Omental fat pad (tissue), 4 donors: Measurements from ENCODE around the gene BOLA2. TPM values are rescaled to one million over a fixed set of nuclear protein-coding genes. Genes with fewer than 3 reads are reported as not detected.
A peak's percentile ranks its signal among the peaks of the same experiment; 100 is the strongest.
"Not testable (repeated sequence)": the region's sequence is repeated elsewhere in the genome, so short reads cannot be mapped to it uniquely, and the experiment has no call there.

ENCODE experiments used
- ATAC-seq: fragments of 150-250 bp; one replicate; pipeline ENCODE4 v1.9.1; 2016; ENCODE audit warnings: mild to moderate bottlenecking, moderate library complexity; ENCODE audit not compliant: low FRiP score
- DNase-seq: peaks from one replicate; pipeline ENCODE4 v3.0.0-alpha.2; 2019; ENCODE audit warnings: low spot score
- total RNA-seq, 4 donors: library from RNA; depleted of rRNA; stranded (reverse); fragments of >200 nt; gene quantifications; one replicate each; pipeline ENCODE4 v1.1.0, GENCODE V29; 2016

BOLA2 gene
- 10 to 100 TPM in 3 of 4 donors, 1 to 10 TPM in 1; 6.2 to 22.2 (median 12.9) TPM for total RNA-seq

DNA sequence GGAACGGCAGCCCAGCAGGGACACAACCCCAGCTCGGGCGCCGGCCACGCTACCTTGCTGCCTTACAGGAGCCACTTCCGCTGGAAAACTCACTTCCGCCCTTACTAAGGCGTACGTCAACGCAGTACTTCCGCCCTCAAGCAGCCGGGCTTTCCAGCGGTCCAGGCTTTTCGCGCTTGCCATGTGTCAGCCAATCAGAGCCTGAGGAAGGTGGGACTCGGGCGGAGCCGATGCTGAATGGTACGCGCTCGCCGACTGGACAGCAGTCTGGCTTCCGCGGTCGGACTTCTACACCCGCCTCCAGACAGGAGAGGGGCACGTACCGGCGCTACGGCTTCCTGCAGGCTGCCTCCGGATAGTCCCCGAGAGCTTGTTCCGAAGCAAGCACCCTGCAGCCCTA is at the start of gene BOLA2, which contains the start of gene SLX1B:
Gene BOLA2, minus strand, starts transcription at position 83 of the 400 bp plus-strand sequence. CDS start 98 bp downstream, outside the sequence.
Gene SLX1B, plus strand, starts transcription at position 265 of the 400 bp plus-strand sequence.
- DNase-seq = not testable (repeated sequence)
- peak; percentile 95 for ATAC-seq

DNA sequence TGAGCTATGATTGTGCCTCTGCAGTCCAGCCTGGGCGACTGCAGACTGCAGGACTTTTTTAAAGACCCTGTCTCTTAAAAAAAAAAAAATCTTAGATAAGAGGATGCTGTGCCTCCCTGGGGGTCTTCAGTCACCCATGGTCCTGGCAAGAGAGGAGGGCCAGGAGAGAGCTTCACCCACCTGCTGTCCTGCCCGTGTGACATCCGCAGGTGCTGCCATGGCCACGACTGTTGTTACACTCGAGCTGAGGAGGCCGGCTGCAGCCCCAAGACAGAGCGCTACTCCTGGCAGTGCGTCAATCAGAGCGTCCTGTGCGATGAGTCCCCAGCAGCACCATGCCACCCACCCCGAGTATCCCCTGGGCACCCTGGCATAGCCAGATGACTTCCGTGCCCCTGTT is 28.1 kb upstream of the BOLA2 start:
- not testable (repeated sequence) for DNase-seq, ATAC-seq

DNA sequence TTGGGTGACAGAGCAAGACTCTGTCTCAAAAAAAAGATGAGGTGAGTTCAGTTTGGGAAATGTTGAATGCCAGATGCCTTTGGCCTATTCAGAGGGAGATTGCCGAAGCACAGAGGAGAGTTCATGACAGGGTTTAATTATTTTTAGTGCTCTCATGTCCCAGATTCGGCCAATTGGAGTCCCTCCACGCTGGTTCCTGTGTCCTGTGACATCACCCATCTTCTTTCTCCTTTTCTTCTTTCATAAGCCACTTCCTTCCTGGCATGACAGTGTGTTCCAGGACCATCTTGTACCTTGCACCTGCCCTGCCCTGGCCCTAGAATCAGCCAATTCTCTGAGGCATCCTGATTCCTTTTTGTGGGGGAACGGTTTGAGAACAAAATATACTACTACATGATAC is 17.9 kb upstream of the BOLA2 start:
- not testable (repeated sequence) for ATAC-seq, DNase-seq

- peak; percentile 29 for DNase-seq
- ATAC-seq = peak; percentile 78
Observed at GRCh38 chr16:29469660-29470059, 15.5 kb upstream of the BOLA2 start.

GRCh38 chr16:29467654-29468366 is 13.7 kb upstream of the BOLA2 start:
- not testable (repeated sequence) for DNase-seq
- ATAC-seq = peak; percentile 73

DNA sequence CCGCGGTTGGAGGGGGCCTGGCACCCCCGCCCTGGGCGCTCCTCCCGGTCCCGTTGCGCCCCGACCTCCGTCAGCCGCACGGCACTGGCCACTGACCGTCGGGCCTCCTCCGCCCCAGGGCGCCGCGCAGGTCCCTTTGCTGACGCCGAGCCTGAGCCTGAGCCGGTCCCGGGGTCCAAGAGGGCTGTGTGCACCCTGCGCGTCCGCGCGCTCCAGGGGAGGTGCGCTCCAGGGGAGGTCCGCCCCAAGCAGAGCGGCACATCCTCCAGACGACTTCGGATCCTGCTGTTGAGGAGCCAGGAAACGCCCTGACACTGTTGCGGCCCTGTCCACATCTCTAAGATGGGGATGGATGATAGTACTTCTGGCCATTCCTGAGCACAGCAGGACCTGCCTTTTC is 12.8 kb upstream of the BOLA2 start:
- DNase-seq, ATAC-seq: not testable (repeated sequence)

GRCh38 chr16:29465985-29466824 is 12.1 kb upstream of the BOLA2 start:
- DNase-seq = not testable (repeated sequence)
- ATAC-seq = peak; percentile 33

GRCh38 chr16:29460647-29461030 is 6.5 kb upstream of the BOLA2 start:
- not testable (repeated sequence) for DNase-seq
- ATAC-seq = peak; percentile 21

DNA sequence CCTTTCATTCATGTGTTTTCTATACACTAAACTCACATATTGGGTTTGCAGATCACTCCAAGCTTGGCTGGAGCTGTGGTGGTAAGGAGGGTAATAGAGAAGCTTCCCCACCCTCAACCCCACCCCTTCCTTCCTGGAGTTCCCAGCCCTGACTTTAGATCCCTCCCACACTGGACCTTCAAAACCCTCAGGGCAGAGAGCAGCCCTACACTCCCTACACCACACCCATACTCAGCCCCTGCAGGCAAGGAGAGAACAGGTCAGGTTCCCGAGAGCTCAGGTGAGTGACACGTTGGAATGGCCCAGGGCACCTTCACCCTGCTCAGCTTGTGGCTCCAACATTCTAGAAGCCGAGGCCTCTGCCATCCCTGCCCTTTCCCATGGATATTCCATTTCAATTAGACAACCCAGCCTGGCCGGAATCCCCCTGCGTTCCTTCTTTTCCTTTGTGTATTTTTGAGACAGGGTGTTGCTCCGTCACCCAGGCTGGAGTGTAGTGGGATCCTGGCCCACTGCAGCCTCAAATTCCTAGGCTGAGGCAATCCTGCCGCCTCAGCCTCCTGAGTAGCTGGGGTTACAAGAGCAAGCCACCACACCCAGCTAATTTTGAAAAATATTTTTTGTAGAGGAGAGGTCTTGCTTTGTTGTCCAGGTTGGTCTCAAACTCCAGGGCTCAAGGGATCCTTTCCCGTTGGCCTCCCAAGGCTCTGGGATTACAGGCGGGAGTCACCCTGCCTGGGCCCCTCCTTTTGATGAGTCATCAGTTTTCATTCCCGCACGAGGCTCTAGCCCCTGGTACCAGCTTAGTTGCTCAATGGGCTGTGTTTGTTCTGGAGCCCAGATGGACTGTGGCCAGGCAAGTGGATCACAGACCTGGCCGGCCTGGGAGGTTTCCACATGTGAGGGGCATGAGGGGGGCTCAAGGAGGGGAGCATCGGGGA is 5.8 kb upstream of the BOLA2 start, which contains the start of gene SULT1A4:
Gene SULT1A4, plus strand, starts transcription at position 208 of the 941 bp plus-strand sequence. CDS start 1,473 bp downstream, outside the sequence.
- not testable (repeated sequence) for DNase-seq
- peak; percentile 92 for ATAC-seq

DNA sequence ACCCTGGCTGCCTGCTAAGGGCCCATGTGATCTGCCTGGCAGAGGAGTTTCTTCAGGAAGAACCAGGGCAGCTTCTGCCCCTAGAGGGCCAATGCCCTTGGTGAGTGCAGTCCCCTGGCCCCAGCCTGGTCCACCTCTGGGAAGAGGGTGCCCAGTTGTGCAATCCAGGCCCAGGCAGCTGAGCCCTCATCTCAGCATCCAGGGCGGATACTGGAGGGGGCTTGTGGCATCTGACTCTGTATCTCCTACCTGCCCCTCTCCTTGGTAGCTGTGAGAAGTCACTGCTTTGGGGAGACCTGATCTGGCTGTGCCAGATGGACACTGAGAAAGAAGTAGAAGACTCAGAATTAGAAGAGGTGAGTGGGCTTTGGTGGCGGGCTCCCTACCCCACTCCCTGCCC is 3.5 kb upstream of the BOLA2 start:
- DNase-seq = not testable (repeated sequence)

DNA sequence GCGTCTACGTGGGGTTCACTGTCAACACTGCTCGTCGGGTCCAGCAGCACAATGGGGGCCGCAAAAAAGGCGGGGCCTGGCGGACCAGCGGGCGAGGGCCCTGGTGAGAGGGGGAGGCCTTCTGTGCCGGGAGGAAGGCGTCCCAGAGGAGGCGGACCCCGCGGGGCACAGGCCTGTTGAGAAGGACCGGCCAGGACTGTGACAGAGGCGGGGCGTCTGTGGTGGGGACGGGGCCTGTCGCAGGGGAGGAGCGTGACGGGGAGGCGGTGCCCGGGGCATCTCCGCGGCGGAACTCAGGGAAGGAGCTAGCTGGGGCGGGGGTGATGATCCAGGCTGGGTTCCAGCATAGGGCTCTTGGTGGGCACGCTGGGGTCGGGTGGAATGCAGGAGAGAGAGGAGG is 677 bp upstream of the BOLA2 start:
- ATAC-seq = peak; percentile 51
- DNase-seq = not testable (repeated sequence)

More for the DNA sequence above, 3.5 kb upstream of the BOLA2 start:
- not testable (repeated sequence) for ATAC-seq

- DNase-seq = not testable (repeated sequence)
- peak; percentile 29 for ATAC-seq
Observed at GRCh38 chr16:29453754-29454153, 397 bp downstream of the BOLA2 start.

DNA sequence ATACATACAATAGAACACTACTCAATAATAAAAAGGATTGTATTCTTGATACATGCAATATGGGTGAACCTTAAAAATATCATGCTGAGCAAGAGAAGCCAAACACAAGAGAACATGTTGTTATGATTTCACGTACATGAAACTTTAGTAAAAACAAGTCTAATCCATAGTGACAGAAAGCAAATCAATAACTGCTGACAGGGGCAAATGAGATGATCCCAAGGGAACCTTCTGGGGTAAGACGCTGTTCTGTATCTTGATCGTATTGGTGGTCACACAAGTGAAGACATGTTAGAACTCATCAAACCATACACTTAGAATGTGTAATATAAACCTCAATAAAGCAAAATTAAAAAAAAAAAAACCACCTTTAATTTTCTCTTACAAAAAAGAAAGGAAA is 28.8 kb downstream of the BOLA2 start:
- DNase-seq, ATAC-seq: not testable (repeated sequence)

DNA sequence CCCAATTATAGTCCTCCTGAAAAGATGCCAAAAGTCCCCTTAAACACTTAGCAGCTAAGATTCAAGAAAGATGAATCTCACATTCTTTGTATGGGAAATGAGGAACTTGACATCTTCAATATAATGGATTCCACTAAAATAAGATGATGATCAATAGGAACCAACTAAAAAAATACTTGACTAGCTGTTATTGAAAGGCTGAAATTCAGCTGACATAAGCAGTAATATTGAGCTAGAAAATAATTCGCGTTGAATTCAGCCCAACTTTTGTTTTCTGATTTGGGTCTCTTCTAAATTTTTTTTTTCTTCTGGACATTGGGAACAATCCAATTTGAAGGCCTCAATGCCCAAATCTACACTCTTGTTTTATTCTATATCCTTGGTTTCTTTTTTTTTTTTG is 30.6 kb downstream of the BOLA2 start:
- DNase-seq = not testable (repeated sequence)

GRCh38 chr16:29405249-29405648 is 48.9 kb downstream of the BOLA2 start:
- ATAC-seq, DNase-seq: not testable (repeated sequence)

More for the DNA sequence above, 30.6 kb downstream of the BOLA2 start:
- not testable (repeated sequence) for ATAC-seq
